ENCODE measurements around the gene DELE1. TPM values are rescaled to one million over a fixed set of nuclear protein-coding genes. Genes with fewer than 3 reads are reported as not detected.

DELE1 gene
- total RNA-seq, 1 experiment from 2014 or later: 81.5 TPM

DNA sequence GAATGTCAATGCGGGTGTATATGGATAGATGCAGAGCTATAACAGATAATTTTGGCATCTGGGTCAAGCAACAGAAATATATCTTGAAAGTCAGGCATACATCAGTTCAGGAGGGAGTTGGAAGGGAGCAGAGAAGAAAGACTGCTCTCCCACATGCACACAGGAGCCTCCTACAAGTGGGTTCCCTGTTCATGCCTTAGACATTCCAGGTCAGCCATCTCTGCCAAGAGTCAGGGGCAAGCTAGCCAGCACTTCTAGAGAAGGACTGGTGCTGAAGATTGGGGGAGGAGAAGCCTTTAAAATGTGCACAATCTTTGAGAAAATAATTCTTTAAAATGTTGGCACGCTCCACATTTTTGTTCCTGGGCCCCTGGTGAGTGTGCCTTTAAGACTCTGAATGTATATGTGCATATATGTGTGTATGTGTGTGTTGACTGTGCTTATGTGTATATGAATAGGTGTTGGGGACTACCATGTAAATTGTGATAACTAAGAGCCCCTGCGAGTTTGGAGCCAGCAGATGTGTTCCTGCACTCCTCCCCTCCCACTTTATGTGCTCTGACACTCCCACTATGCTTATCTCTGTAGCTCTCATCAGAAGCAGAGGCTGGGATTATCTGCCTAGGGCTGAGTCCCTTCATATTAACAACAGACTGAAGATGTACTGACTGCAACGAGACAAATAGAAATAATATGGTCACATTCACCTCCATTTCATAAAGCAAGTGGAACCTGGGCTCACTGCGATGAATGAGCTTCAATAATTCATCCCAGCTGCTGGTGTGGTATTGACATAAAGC is 21.5 kb upstream of the DELE1 start:
- ChIA-PET POLR2A (no interaction called here), CTCF (interaction anchor here (0.7 to 2.0 kb wide), 4 partner anchors 19 to 232 kb away, joined by 3 to 6 read pairs (median 4); no protein-coding TSS in a partner anchor)
- DNase-seq (ENCODE audit: low spot score) (no peak), ATAC-seq (no peak)
- no peak overlapping the region for H3K4me3 Mint-ChIP-seq
- H3K9me3 Mint-ChIP-seq: peaks cover 15% of the 10 kb centered on the region
- H3K4me1 Mint-ChIP-seq: peaks cover 9% of the 10 kb centered on the region; the same call in 1 of the 2 replicates
- H3K27ac Mint-ChIP-seq: no peak overlapping the region
- H3K36me3 Mint-ChIP-seq: no peaks in the 10 kb centered on the region
- TF ChIP-seq MXD4 (CRISPR knock-in tag; IDR thresholded peaks at IDR 0.05; ENCODE audit: borderline replicate concordance) (no peak), TEAD4 (CRISPR knock-in tag; IDR thresholded peaks at IDR 0.05) (no peak), ETV6 (CRISPR knock-in tag; IDR thresholded peaks at IDR 0.05) (no peak), EMX1 (CRISPR knock-in tag; IDR thresholded peaks at IDR 0.05) (no peak), ZNF232 (CRISPR knock-in tag; IDR thresholded peaks at IDR 0.05) (no peak), GABPB1 (CRISPR knock-in tag; IDR thresholded peaks at IDR 0.05) (no peak)
- TF ChIP-seq, protein P1, sequence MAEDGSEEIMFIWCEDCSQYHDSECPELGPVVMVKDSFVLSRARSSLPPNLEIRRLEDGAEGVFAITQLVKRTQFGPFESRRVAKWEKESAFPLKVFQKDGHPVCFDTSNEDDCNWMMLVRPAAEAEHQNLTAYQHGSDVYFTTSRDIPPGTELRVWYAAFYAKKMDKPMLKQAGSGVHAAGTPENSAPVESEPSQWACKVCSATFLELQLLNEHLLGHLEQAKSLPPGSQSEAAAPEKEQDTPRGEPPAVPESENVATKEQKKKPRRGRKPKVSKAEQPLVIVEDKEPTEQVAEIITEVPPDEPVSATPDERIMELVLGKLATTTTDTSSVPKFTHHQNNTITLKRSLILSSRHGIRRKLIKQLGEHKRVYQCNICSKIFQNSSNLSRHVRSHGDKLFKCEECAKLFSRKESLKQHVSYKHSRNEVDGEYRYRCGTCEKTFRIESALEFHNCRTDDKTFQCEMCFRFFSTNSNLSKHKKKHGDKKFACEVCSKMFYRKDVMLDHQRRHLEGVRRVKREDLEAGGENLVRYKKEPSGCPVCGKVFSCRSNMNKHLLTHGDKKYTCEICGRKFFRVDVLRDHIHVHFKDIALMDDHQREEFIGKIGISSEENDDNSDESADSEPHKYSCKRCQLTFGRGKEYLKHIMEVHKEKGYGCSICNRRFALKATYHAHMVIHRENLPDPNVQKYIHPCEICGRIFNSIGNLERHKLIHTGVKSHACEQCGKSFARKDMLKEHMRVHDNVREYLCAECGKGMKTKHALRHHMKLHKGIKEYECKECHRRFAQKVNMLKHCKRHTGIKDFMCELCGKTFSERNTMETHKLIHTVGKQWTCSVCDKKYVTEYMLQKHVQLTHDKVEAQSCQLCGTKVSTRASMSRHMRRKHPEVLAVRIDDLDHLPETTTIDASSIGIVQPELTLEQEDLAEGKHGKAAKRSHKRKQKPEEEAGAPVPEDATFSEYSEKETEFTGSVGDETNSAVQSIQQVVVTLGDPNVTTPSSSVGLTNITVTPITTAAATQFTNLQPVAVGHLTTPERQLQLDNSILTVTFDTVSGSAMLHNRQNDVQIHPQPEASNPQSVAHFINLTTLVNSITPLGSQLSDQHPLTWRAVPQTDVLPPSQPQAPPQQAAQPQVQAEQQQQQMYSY (CRISPR knock-in tag; IDR thresholded peaks at IDR 0.05): no peak
- TF ChIP-seq, protein P2, sequence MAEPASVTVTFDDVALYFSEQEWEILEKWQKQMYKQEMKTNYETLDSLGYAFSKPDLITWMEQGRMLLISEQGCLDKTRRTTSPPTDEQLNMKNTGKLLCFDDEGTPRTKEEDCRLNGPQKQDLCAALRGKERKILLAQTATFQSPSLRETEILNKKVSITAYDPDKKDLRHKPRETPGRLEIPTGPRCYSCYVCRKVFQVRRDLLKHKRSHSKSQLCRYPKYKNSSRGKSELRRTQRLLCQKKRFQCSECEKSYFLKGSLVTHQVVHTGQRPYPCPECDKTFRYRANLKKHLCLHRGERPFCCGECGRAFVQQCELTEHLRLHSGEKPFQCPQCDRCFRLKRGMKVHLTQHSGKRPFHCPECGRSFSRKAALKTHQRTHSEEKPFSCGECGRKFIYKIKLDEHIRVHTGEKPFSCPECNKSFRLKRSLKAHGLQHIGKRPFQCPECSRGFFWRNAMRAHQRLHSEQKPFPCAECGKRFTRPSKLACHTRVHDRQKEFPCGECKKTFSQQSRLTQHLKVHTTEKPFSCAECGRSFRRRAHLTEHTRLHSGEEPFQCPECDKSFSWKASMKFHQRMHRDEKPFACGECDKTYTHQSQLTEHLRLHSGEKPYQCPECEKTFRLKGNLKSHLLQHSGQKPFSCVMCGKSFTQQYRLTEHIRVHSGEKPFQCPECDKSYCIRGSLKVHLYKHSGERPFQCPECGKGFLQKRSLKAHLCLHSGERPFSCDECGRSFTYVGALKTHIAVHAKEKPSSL (CRISPR knock-in tag; conservative IDR thresholded peaks at IDR 0.05): no peak
- TF ChIP-seq, protein P3, sequence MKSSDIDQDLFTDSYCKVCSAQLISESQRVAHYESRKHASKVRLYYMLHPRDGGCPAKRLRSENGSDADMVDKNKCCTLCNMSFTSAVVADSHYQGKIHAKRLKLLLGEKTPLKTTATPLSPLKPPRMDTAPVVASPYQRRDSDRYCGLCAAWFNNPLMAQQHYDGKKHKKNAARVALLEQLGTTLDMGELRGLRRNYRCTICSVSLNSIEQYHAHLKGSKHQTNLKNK (CRISPR knock-in tag; IDR thresholded peaks at IDR 0.05): no peak
- H3K27me3 Mint-ChIP-seq (ENCODE audit: low read depth): peaks cover 5% of the 10 kb centered on the region

DNA sequence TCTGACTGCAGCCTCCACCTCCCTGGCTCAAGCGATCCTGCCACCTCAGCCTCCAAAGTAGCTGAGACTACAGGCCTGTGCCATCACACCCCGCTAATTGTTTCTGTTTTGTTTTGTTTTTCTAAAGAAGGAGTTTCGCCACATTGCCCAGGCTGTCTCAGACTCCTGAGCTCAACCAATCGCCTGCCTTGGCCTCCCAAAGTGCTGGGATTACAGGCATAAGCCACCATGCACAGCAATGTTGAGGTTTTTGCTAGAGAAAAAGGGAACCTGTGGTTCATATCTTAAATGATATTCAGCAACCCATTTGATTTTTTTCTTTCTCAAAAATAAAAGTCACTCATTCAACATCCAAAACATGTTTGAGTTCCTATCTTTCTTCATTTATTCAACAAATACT is 20.4 kb upstream of the DELE1 start:
- ChIA-PET CTCF (interaction anchor here (0.9 to 2.0 kb wide), 2 partner anchors 11 to 20 kb away, joined by 3 to 6 read pairs; no protein-coding TSS in a partner anchor), POLR2A (no interaction called here)
- DNase-seq (ENCODE audit: low spot score): no peak
- Mint-ChIP-seq H3K36me3 (no peaks in the 10 kb centered on the region), H3K4me1 (peaks cover 9% of the 10 kb centered on the region; the same call in 1 of the 2 replicates), H3K27ac (no peak overlapping the region), H3K27me3 (ENCODE audit: low read depth) (peaks cover 5% of the 10 kb centered on the region), H3K9me3 (peaks cover 12% of the 10 kb centered on the region), H3K4me3 (no peak overlapping the region)
- no peak for ATAC-seq
- no peak for TF ChIP-seq TEAD4 (CRISPR knock-in tag; IDR thresholded peaks at IDR 0.05)
- no peak for TF ChIP-seq CBFB (CRISPR knock-in tag; IDR thresholded peaks at IDR 0.05; ENCODE audit: low read depth)
- no peak for TF ChIP-seq ZNF416 (CRISPR knock-in tag; IDR thresholded peaks at IDR 0.05)
- TF ChIP-seq ZNF423 (CRISPR knock-in tag; IDR thresholded peaks at IDR 0.05): no peak

DNA sequence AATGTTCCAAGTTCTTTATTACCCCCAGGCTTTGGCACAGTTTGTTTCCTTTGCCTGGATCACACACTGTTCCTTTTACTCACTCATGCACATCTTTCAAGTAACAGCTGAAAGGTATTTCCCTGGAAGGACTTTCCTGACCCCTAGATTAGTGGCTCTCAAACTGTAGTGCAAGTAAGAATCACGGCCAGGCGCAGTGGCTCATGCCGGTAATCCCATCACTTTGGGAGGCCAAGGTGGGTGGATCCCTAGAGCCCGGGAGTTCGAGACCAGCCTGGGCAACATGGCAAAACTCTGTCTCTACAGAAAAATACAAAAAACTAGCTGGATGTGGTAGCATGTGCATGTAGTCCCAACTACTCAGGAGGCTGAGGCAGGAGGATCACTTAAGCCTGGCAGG is 19.1 kb upstream of the DELE1 start:
- ChIA-PET POLR2A (no interaction called here), CTCF (interaction anchor here (1.1 kb wide), 1 partner anchor 25 kb away, joined by 3 read pairs; no protein-coding TSS in a partner anchor)
- Mint-ChIP-seq H3K27me3 (ENCODE audit: low read depth) (peaks cover 5% of the 10 kb centered on the region), H3K27ac (no peak overlapping the region), H3K4me3 (no peak overlapping the region), H3K9me3 (peaks cover 12% of the 10 kb centered on the region), H3K36me3 (no peaks in the 10 kb centered on the region), H3K4me1 (peaks cover 9% of the 10 kb centered on the region; the same call in 1 of the 2 replicates)
- no peak for DNase-seq (ENCODE audit: low spot score)
- ATAC-seq: no peak
- TF ChIP-seq, protein P4, sequence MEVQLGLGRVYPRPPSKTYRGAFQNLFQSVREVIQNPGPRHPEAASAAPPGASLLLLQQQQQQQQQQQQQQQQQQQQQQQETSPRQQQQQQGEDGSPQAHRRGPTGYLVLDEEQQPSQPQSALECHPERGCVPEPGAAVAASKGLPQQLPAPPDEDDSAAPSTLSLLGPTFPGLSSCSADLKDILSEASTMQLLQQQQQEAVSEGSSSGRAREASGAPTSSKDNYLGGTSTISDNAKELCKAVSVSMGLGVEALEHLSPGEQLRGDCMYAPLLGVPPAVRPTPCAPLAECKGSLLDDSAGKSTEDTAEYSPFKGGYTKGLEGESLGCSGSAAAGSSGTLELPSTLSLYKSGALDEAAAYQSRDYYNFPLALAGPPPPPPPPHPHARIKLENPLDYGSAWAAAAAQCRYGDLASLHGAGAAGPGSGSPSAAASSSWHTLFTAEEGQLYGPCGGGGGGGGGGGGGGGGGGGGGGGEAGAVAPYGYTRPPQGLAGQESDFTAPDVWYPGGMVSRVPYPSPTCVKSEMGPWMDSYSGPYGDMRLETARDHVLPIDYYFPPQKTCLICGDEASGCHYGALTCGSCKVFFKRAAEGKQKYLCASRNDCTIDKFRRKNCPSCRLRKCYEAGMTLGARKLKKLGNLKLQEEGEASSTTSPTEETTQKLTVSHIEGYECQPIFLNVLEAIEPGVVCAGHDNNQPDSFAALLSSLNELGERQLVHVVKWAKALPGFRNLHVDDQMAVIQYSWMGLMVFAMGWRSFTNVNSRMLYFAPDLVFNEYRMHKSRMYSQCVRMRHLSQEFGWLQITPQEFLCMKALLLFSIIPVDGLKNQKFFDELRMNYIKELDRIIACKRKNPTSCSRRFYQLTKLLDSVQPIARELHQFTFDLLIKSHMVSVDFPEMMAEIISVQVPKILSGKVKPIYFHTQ (CRISPR knock-in tag; IDR thresholded peaks at IDR 0.05): no peak
- TF ChIP-seq, protein P5, sequence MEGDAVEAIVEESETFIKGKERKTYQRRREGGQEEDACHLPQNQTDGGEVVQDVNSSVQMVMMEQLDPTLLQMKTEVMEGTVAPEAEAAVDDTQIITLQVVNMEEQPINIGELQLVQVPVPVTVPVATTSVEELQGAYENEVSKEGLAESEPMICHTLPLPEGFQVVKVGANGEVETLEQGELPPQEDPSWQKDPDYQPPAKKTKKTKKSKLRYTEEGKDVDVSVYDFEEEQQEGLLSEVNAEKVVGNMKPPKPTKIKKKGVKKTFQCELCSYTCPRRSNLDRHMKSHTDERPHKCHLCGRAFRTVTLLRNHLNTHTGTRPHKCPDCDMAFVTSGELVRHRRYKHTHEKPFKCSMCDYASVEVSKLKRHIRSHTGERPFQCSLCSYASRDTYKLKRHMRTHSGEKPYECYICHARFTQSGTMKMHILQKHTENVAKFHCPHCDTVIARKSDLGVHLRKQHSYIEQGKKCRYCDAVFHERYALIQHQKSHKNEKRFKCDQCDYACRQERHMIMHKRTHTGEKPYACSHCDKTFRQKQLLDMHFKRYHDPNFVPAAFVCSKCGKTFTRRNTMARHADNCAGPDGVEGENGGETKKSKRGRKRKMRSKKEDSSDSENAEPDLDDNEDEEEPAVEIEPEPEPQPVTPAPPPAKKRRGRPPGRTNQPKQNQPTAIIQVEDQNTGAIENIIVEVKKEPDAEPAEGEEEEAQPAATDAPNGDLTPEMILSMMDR (IDR thresholded peaks at IDR 0.05): no peak
- TF ChIP-seq TEAD1 (CRISPR knock-in tag; IDR thresholded peaks at IDR 0.05): no peak
- no peak for TF ChIP-seq ZNF138 (CRISPR knock-in tag; conservative IDR thresholded peaks at IDR 0.05)
- no peak for TF ChIP-seq NFE2L1 (CRISPR knock-in tag; IDR thresholded peaks at IDR 0.05)
- TF ChIP-seq ZNF232 (CRISPR knock-in tag; IDR thresholded peaks at IDR 0.05): no peak
- TF ChIP-seq, protein P6, sequence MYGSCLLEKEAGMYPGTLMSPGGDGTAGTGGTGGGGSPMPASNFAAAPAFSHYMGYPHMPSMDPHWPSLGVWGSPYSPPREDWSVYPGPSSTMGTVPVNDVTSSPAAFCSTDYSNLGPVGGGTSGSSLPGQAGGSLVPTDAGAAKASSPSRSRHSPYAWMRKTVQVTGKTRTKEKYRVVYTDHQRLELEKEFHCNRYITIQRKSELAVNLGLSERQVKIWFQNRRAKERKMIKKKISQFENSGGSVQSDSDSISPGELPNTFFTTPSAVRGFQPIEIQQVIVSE (CRISPR knock-in tag; IDR thresholded peaks at IDR 0.05; ENCODE audit: borderline replicate concordance): no peak
- TF ChIP-seq, protein P7, sequence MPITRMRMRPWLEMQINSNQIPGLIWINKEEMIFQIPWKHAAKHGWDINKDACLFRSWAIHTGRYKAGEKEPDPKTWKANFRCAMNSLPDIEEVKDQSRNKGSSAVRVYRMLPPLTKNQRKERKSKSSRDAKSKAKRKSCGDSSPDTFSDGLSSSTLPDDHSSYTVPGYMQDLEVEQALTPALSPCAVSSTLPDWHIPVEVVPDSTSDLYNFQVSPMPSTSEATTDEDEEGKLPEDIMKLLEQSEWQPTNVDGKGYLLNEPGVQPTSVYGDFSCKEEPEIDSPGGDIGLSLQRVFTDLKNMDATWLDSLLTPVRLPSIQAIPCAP (CRISPR knock-in tag; IDR thresholded peaks at IDR 0.05): no peak
